RWPE2 (cell line): ENCODE measurements around the gene TAAR1.

Source experiments
- ATAC-seq: fragments of 200-7000 bp; cut with Tn5 transposase; 3 replicates; pipeline ENCODE4 v1.9.1; 2021; ENCODE audit warnings: low read depth
- DNase-seq: peaks from one replicate; pipeline ENCODE4 v3.0.0-alpha.2; 2020; ENCODE audit warnings: low spot score
- H3K27ac ChIP-seq: fragments of 450-650 bp; 2 replicates; pipeline ENCODE4 v1.5.1; 2017; ENCODE audit warnings: mild to moderate bottlenecking; ENCODE audit not compliant: poor library complexity, severe bottlenecking
- H3K27me3 ChIP-seq: fragments of 250-450 bp; sonication (Bioruptor Pico); 2 replicates; pipeline ENCODE4 v1.5.1; 2021; ENCODE audit warnings: mild to moderate bottlenecking, moderate library complexity; ENCODE audit not compliant: insufficient read depth, poor library complexity, severe bottlenecking
- H3K36me3 ChIP-seq: fragments of 250-450 bp; sonication (Bioruptor Pico); 2 replicates; pipeline ENCODE4 v1.5.1; 2020; ENCODE audit warnings: low read depth, mild to moderate bottlenecking, moderate library complexity
- H3K4me1 ChIP-seq: fragments of 250-450 bp; sonication (Bioruptor Pico); 2 replicates; pipeline ENCODE4 v1.5.1; 2021; ENCODE audit warnings: mild to moderate bottlenecking, moderate library complexity; ENCODE audit not compliant: insufficient read depth, poor library complexity, severe bottlenecking
- H3K4me3 ChIP-seq: fragments of 250-450 bp; sonication (Bioruptor Pico); 2 replicates; pipeline ENCODE4 v1.5.1; 2021; ENCODE audit warnings: mild to moderate bottlenecking, moderate library complexity; ENCODE audit not compliant: severe bottlenecking
- H3K9me3 ChIP-seq: fragments of 250-450 bp; sonication (Bioruptor Pico); 2 replicates; pipeline ENCODE4 v1.5.1; 2021; ENCODE audit warnings: mild to moderate bottlenecking, moderate library complexity; ENCODE audit not compliant: severe bottlenecking
- TF ChIP-seq, protein P1 (sequence below): fragments of 450-650 bp; IDR thresholded peaks from one replicate; pipeline ENCODE4 v1.5.1; 2017; ENCODE audit warnings: mild to moderate bottlenecking, moderate library complexity; ENCODE audit not compliant: poor library complexity, severe bottlenecking

Gene TAAR1

DNA sequence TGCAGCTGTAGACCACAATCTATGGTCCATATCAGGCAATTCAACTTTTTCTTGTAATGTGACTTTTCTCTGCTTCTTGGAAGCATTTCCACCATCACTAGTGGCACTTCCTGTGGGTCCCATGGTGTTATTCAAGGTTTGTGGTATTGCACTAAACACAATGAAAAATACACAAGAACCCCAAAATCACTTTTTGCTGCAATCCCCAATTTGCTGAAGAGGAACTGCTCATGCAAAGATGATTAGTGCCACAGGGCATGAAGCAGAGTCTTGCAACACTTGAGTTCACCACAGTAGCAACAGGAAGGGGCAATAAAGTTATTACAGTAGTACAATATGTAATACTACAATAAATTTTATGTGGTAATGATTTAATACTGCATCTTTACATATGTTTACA lies 16.8 kb upstream of the TAAR1 start:
- no peaks in the 10 kb centered on the region for H3K4me1 ChIP-seq
- DNase-seq (no peak), ATAC-seq (no peak)
- H3K27ac ChIP-seq: no peak overlapping the region
- TF ChIP-seq, protein P1, sequence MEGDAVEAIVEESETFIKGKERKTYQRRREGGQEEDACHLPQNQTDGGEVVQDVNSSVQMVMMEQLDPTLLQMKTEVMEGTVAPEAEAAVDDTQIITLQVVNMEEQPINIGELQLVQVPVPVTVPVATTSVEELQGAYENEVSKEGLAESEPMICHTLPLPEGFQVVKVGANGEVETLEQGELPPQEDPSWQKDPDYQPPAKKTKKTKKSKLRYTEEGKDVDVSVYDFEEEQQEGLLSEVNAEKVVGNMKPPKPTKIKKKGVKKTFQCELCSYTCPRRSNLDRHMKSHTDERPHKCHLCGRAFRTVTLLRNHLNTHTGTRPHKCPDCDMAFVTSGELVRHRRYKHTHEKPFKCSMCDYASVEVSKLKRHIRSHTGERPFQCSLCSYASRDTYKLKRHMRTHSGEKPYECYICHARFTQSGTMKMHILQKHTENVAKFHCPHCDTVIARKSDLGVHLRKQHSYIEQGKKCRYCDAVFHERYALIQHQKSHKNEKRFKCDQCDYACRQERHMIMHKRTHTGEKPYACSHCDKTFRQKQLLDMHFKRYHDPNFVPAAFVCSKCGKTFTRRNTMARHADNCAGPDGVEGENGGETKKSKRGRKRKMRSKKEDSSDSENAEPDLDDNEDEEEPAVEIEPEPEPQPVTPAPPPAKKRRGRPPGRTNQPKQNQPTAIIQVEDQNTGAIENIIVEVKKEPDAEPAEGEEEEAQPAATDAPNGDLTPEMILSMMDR: no peak
- H3K9me3 ChIP-seq: no peaks in the 10 kb centered on the region
- H3K27me3 ChIP-seq: no peaks in the 10 kb centered on the region
- H3K4me3 ChIP-seq: no peak overlapping the region
- H3K36me3 ChIP-seq: no peaks in the 10 kb centered on the region

DNA sequence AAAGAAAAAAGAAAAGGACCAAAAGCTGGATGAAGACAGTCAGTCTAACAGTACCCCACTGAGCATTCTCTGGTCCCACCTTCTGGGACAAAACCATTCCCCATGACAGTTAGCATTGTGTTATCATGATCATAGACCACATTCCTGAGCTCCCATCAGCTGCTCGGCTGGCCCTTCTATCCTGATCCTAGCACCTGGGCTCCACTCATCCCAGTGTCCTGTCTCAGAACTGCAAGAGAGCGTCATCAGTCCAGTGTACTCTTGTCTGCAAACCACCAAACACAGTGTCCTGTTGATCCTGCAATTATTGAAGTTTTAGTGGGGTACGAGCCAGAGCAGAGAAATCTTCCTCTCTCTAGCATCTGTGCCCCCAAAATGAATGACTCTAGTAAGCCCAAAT lies 16.0 kb upstream of the TAAR1 start:
- H3K27me3 ChIP-seq: no peaks in the 10 kb centered on the region
- TF ChIP-seq, protein P1: no peak
- DNase-seq: no peak
- H3K4me3 ChIP-seq: no peak overlapping the region
- H3K36me3 ChIP-seq: no peaks in the 10 kb centered on the region
- no peak overlapping the region for H3K27ac ChIP-seq
- no peaks in the 10 kb centered on the region for H3K9me3 ChIP-seq
- peak; percentile 44; the same call in 1 of the 3 replicates for ATAC-seq
- H3K4me1 ChIP-seq: no peaks in the 10 kb centered on the region

DNA sequence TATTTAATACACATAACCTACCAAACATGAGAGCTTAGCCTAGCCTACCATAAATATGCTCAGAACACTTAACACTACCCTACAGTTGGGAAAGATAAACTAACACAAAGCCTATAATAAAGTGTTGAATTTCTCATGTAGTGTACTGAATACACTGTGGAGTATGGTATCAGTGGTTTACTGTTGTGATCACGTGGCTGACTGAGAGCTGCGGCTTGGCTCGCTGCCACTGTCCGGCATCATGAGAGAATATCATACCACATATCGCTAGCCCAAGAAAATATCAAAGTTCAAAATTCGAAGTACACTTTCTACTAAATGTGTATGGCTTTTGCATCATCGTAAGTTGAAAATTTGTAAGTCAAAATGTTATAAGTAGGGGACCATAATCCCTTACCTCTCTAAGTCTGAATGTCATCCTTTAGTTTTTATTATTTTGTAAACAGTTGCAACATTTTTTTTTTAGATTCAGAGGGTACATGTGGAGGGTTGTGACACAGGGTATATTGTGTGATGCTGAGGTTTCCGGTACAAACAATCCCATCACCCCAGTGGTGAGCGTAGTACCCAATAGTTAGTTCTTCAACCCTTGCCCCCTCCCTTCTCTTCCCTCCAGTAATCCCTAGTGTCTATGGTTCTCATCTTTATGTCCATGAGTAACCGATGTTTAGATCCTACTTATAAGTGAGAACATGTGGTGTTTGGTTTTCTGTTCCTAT lies 14.6 kb upstream of the TAAR1 start:
- ATAC-seq: no peak
- Histone ChIP-seq H3K9me3 (no peaks in the 10 kb centered on the region), H3K27me3 (no peaks in the 10 kb centered on the region), H3K36me3 (no peaks in the 10 kb centered on the region), H3K27ac (no peak overlapping the region), H3K4me1 (peaks cover 4% of the 10 kb centered on the region), H3K4me3 (no peak overlapping the region)
- DNase-seq: no peak
- TF ChIP-seq, protein P1: no peak

DNA sequence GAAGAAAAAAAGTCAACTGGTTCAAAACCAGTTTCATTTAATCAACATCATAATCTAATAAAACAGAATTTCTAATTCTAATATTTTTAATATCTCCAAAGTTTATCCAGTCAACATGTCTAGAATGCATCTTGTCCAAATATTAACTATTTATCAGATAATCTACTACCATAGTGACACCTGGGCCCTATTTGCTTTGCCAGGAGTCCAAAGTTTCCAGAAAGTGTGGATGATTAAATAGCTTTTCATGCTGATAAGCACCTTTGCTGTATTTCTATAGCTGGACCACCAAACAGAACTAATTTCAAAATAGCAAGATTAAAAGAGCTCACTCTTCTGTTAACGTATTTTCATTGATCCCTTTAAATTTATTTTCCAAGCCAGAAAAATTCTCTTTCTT lies 12.3 kb upstream of the TAAR1 start:
- Histone ChIP-seq H3K4me3 (no peak overlapping the region), H3K9me3 (no peaks in the 10 kb centered on the region), H3K27ac (no peak overlapping the region), H3K27me3 (no peaks in the 10 kb centered on the region), H3K36me3 (no peaks in the 10 kb centered on the region), H3K4me1 (peaks cover 4% of the 10 kb centered on the region)
- TF ChIP-seq, protein P1: no peak
- DNase-seq: no peak
- ATAC-seq: no peak

DNA sequence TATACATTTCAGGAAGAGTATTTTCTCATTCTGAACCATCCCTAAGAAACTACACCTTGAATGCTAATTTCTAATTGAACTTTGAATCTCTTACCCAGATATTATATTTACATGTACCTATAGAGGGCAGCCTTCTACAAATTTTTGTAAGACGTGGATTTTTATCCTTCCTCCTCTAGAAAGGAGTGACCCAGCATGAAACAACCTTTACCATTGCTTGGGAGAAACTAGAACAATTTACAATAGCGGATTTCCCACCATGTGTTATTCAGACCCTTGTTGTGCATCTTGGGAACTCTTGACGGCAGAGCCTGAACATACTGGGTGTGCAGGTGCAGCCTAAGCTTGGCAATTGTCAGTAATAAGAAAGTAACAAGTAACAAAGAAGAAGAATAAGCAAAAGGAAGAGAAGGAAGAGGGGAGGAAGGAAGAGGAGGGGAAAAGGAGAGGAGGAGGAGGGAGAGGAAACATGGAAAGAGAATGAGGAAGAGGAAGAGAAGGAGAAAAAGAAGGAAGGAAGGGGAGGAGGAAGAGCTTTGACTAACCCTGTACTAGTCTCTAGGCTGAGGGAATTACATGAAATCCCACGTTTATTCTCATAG lies 10.8 kb upstream of the TAAR1 start:
- H3K36me3 ChIP-seq: no peaks in the 10 kb centered on the region
- no peaks in the 10 kb centered on the region for H3K27me3 ChIP-seq
- no peaks in the 10 kb centered on the region for H3K9me3 ChIP-seq
- no peak overlapping the region for H3K27ac ChIP-seq
- H3K4me3 ChIP-seq: no peak overlapping the region
- DNase-seq (no peak), ATAC-seq (peak; percentile 56)
- H3K4me1 ChIP-seq: peaks cover 4% of the 10 kb centered on the region
- TF ChIP-seq, protein P1: peak; percentile 71
